Measurements from ENCODE around the gene DSTYK. TPM values are rescaled to one million over a fixed set of nuclear protein-coding genes. Genes with fewer than 3 reads are reported as not detected.

DSTYK gene
- total RNA-seq, 1 donor from 2014 or later = 13.0 TPM

- H3F3A ChIP-seq (ENCODE audit: low read depth) = peaks cover 3% of the 10 kb centered on the region
- Mint-ChIP-seq H3K36me3 (no peaks in the 10 kb centered on the region), H3K4me1 (peaks cover 18% of the 10 kb centered on the region), H3K9me3 (no peaks in the 10 kb centered on the region), H3K27me3 (ENCODE audit: insufficient read depth, low read depth) (peaks cover 2% of the 10 kb centered on the region), H3K27ac (no peak overlapping the region), H3K4me3 (no peak overlapping the region)
- H3K27ac ChIP-seq = no peak overlapping the region
- H3K9me3 ChIP-seq (ENCODE audit: low read depth) = no peaks in the 10 kb centered on the region
- peaks cover 27% of the 10 kb centered on the region for H3K4me1 ChIP-seq
- no peak overlapping the region for H2AFZ ChIP-seq (replicated peaks)
- TF ChIP-seq EZH2phosphoT487 (IDR thresholded peaks at IDR 0.05) (no peak), EZH2 (IDR thresholded peaks at IDR 0.05) (no peak)
- TF ChIP-seq, protein P1, sequence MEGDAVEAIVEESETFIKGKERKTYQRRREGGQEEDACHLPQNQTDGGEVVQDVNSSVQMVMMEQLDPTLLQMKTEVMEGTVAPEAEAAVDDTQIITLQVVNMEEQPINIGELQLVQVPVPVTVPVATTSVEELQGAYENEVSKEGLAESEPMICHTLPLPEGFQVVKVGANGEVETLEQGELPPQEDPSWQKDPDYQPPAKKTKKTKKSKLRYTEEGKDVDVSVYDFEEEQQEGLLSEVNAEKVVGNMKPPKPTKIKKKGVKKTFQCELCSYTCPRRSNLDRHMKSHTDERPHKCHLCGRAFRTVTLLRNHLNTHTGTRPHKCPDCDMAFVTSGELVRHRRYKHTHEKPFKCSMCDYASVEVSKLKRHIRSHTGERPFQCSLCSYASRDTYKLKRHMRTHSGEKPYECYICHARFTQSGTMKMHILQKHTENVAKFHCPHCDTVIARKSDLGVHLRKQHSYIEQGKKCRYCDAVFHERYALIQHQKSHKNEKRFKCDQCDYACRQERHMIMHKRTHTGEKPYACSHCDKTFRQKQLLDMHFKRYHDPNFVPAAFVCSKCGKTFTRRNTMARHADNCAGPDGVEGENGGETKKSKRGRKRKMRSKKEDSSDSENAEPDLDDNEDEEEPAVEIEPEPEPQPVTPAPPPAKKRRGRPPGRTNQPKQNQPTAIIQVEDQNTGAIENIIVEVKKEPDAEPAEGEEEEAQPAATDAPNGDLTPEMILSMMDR (IDR thresholded peaks at IDR 0.05) = no peak
- H3K79me2 ChIP-seq (ENCODE audit: low read depth) = no peaks in the 10 kb centered on the region
- DNase-seq (ENCODE audit: low spot score) = peak; percentile 37
- H4K20me1 ChIP-seq (ENCODE audit: low read depth) = peaks cover 17% of the 10 kb centered on the region
- H3K36me3 ChIP-seq = no peaks in the 10 kb centered on the region
- no peak overlapping the region for H3K4me2 ChIP-seq
- H3K27me3 ChIP-seq = no peaks in the 10 kb centered on the region
- no peak overlapping the region for H3K4me3 ChIP-seq
- no peak overlapping the region for H3K9ac ChIP-seq
Measured at GRCh38 chr1:205256951-205257625, 45.6 kb upstream of the DSTYK start.

DNA sequence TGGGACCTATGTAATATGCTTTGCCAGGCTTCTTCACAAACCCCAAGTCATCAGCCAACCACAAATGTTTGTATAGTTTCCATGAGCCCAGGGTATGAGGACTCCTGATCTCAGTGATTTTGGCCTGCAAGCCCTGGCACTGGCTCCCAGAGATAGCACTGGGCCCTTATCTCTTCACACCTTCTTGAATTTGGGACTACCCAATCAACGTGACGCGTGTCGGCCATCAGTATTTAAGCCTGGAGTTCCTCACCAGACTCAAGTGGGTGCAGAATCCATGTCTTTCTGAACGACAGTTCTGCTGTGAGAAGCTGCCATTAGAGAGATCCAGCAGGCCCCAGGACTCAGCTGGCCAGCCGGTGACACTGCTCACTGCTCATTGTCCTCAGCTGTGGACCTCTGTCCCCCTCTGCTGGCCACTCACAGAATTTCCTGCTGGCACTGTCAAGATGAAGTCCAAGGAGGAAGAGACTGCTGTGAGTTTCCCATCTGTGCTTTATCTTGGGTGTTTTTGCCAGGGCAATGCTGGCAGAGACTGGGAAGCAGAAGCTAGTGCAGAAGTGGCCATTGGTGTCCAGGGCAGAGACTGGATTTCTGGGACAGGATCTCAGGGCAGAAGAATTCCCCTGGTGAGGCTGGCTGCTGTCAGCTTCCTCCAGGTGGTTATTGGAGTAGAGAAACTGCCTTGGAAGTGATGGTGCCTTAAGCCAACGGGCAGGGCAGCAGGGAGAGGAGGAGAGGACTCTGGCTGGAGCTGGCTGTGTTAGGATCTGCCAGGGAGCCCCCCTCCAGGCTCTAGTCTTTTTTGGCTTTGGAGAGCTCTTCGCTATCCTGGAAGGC lies 44.7 kb upstream of the DSTYK start:
- Histone ChIP-seq H2AFZ (replicated peaks) (no peak overlapping the region), H3K4me2 (no peak overlapping the region), H3F3A (ENCODE audit: low read depth) (no peaks in the 10 kb centered on the region), H3K4me3 (no peak overlapping the region), H3K4me1 (peaks cover 19% of the 10 kb centered on the region), H3K36me3 (no peaks in the 10 kb centered on the region), H3K27ac (no peak overlapping the region), H3K9me3 (ENCODE audit: low read depth) (no peaks in the 10 kb centered on the region), H3K9ac (no peak overlapping the region), H3K27me3 (no peaks in the 10 kb centered on the region), H3K79me2 (ENCODE audit: low read depth) (no peaks in the 10 kb centered on the region), H4K20me1 (ENCODE audit: low read depth) (peaks cover 12% of the 10 kb centered on the region)
- Mint-ChIP-seq H3K27ac (peak overlapping the region; percentile 70), H3K4me1 (peaks cover 16% of the 10 kb centered on the region), H3K9me3 (no peaks in the 10 kb centered on the region), H3K4me3 (no peak overlapping the region), H3K36me3 (no peaks in the 10 kb centered on the region), H3K27me3 (ENCODE audit: insufficient read depth, low read depth) (peaks cover 2% of the 10 kb centered on the region)
- TF ChIP-seq, protein P1 (IDR thresholded peaks at IDR 0.05) = peak; percentile 94
- TF ChIP-seq EZH2phosphoT487 (IDR thresholded peaks at IDR 0.05) = no peak
- DNase-seq (ENCODE audit: low spot score) = peak; percentile 84

DNA sequence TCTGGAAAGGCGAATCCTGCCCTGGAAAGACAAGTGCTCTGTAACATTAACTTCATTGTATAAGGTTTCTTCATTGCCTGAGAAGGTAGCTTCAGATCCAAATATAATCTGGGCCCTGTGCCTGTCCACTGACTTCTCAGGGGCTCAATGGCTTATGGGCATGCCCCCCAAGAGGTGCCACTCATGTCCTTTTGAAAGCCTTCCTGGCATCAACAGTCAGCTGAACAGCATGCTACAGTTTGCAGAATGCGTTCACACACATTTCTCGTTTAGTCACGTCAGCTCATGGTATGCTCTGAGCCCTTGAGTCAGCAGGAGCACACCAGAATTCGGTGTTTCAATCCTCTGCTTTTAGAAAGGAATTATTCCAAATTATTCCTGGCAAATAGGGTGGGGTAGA lies 40.1 kb upstream of the DSTYK start:
- H3K4me3 Mint-ChIP-seq = no peak overlapping the region
- H4K20me1 ChIP-seq (ENCODE audit: low read depth) = peaks cover 4% of the 10 kb centered on the region
- H3K79me2 ChIP-seq (ENCODE audit: low read depth) = no peaks in the 10 kb centered on the region
- no peaks in the 10 kb centered on the region for H3K27me3 ChIP-seq
- no peak overlapping the region for H3K9ac ChIP-seq
- H3K9me3 ChIP-seq (ENCODE audit: low read depth) = no peaks in the 10 kb centered on the region
- H2AFZ ChIP-seq (replicated peaks) = no peak overlapping the region
- peaks cover 44% of the 10 kb centered on the region for H3K4me1 Mint-ChIP-seq
- H3K9me3 Mint-ChIP-seq = no peaks in the 10 kb centered on the region
- TF ChIP-seq EZH2phosphoT487 (IDR thresholded peaks at IDR 0.05) = no peak
- no peak for TF ChIP-seq EZH2 (IDR thresholded peaks at IDR 0.05)
- TF ChIP-seq, protein P1 (IDR thresholded peaks at IDR 0.05) = no peak
- peaks cover 8% of the 10 kb centered on the region for H3F3A ChIP-seq (ENCODE audit: low read depth)
- no peaks in the 10 kb centered on the region for H3K36me3 ChIP-seq
- H3K27ac ChIP-seq = no peak overlapping the region
- H3K27me3 Mint-ChIP-seq (ENCODE audit: insufficient read depth, low read depth) = peaks cover 3% of the 10 kb centered on the region
- no peak overlapping the region for H3K4me2 ChIP-seq
- no peak overlapping the region for H3K27ac Mint-ChIP-seq
- H3K4me1 ChIP-seq = peaks cover 9% of the 10 kb centered on the region
- H3K4me3 ChIP-seq = no peak overlapping the region
- H3K36me3 Mint-ChIP-seq = no peaks in the 10 kb centered on the region
- DNase-seq (ENCODE audit: low spot score) = no peak

Data from neural progenitor cell (in vitro differentiated cells).